K562 (cell line): ENCODE measurements around the gene GPM6B. TPM values are rescaled to one million over a fixed set of nuclear protein-coding genes. Genes with fewer than 3 reads are reported as not detected.

Experiments
- ATAC-seq: fragments of 200-7000 bp; cut with Tn5 transposase; 3 replicates; pipeline ENCODE4 v1.9.1; 2020; ENCODE audit warnings: moderate library complexity
- BruUV-seq: library from RNA; stranded (reverse); fragments of 400-500 nt; replicated peaks from 2 replicates; lab custom pipeline; 2021; lab: Mats Ljungman, UMichigan
- CTCF ChIA-PET: fragments of 300-600 bp; formaldehyde crosslinking; extraction: SDS; loops from one replicate; lab custom pipeline; 2021; ENCODE audit warnings: low intra/inter-chr PET ratio; lab: Yijun Ruan, JAX
- POLR2A ChIA-PET: fragments of 300-600, 350-650 bp; sonication (Branson Sonifier 250); formaldehyde crosslinking; extraction: SDS; loops from one replicate; lab custom pipeline; 2021; ENCODE audit warnings: antibody characterized with exemption, inconsistent platforms; lab: Yijun Ruan, JAX
- DNase-seq, 4 experiments: peaks; one replicate each; pipeline versions ENCODE4 v3.0.0 to v3.0.0-alpha.2; 2011 to 2018; ENCODE audit warnings: low spot score in 3 of 4, mixed read lengths in 3 of 4; ENCODE audit errors: extremely low read depth in 1 of 4
- FAIRE-seq: peaks from 2 replicates; lab custom pipeline; 2011; peaks lifted over from hg19 to GRCh38; lab: Jason Lieb, UNC
- H2AFZ ChIP-seq: 2 replicates; pipeline ENCODE4 v1.6.0; 2011; ENCODE audit warnings: low read depth, low read length, control low read depth, inconsistent platforms
- H3K27ac ChIP-seq: fragments of 200-600 bp; 3 replicates; pipeline ENCODE4 v1.8.0; 2011; ENCODE audit warnings: low read depth, mild to moderate bottlenecking, control low read depth, inconsistent platforms, low read length, moderate library complexity, mixed read lengths; ENCODE audit errors: extremely low read depth
- H3K27me3 ChIP-seq, 2 experiments: fragments of 300-600 bp in 1 of 2; 2 replicates in 1 of 2; 3 replicates in 1 of 2; pipeline versions ENCODE4 v1.6.0 to v1.8.0; 2011; ENCODE audit warnings: inconsistent platforms in 2 of 2, low read length in 2 of 2, mild to moderate bottlenecking in 1 of 2, mixed read lengths in 1 of 2, moderate library complexity in 1 of 2; ENCODE audit not compliant: control insufficient read depth in 2 of 2, insufficient read depth in 2 of 2
- H3K36me3 ChIP-seq: fragments of 300-600 bp; 3 replicates; pipeline ENCODE4 v1.8.0; 2011; ENCODE audit warnings: mild to moderate bottlenecking, low read length, inconsistent platforms; ENCODE audit not compliant: control insufficient read depth, insufficient read depth
- H3K4me1 ChIP-seq, 2 experiments: fragments of 200-600 bp in 1 of 2; replicated peaks in 1 of 2; 2 replicates in 1 of 2; 3 replicates in 1 of 2; pipeline versions ENCODE4 v1.5.1 to v1.8.0; 2011; ENCODE audit warnings: inconsistent platforms in 2 of 2, low read length in 2 of 2, mild to moderate bottlenecking in 1 of 2, mixed read lengths in 1 of 2, moderate library complexity in 1 of 2; ENCODE audit not compliant: control insufficient read depth in 2 of 2, insufficient read depth in 2 of 2
- H3K4me2 ChIP-seq: 2 replicates; pipeline ENCODE4 v1.6.1; 2011; ENCODE audit warnings: low read length, control low read depth, inconsistent platforms, mixed read lengths; ENCODE audit not compliant: insufficient read depth
- H3K4me3 ChIP-seq: fragments of 200-600 bp; sonication (generic), shearing (Covaris generic); 2 replicates; pipeline ENCODE4 v1.5.1; 2016; ENCODE audit warnings: control low read depth, inconsistent platforms
- H3K79me2 ChIP-seq: fragments of 200-600 bp; 3 replicates; pipeline ENCODE4 v1.8.0; 2011; ENCODE audit warnings: low read length, inconsistent platforms; ENCODE audit not compliant: control insufficient read depth, insufficient read depth
- H3K9ac ChIP-seq, 2 experiments: 2 replicates each; pipeline versions ENCODE4 v1.6.0 to v1.6.1; 2011; ENCODE audit warnings: low read depth in 2 of 2, low read length in 2 of 2, control low read depth in 1 of 2, inconsistent platforms in 1 of 2, mild to moderate bottlenecking in 1 of 2, mixed read lengths in 1 of 2; ENCODE audit not compliant: insufficient read depth in 1 of 2
- H3K9me1 ChIP-seq: one replicate; pipeline ENCODE4 v1.6.0; 2011; ENCODE audit warnings: inconsistent platforms, mild to moderate bottlenecking, low read length, moderate library complexity; ENCODE audit not compliant: control insufficient read depth, insufficient read depth
- H3K9me3 ChIP-seq: replicated peaks from 2 replicates; pipeline ENCODE4 v1.5.1; 2011; ENCODE audit warnings: low read depth, low read length, inconsistent platforms; ENCODE audit not compliant: control insufficient read depth, insufficient read depth
- H4K20me1 ChIP-seq: replicated peaks from 2 replicates; pipeline ENCODE4 v1.6.1; 2011; ENCODE audit warnings: low read length, inconsistent platforms, mixed read lengths; ENCODE audit not compliant: control insufficient read depth, insufficient read depth
- E2F5 ChIP-seq: sonication (generic); formaldehyde crosslinking; IDR thresholded peaks from 2 replicates; pipeline ENCODE4 v1.8.0; 2022; ENCODE audit warnings: mild to moderate bottlenecking, missing genetic modification reagents
- RBM25 ChIP-seq: fragments of 200-400 bp; formaldehyde crosslinking; IDR thresholded peaks from 2 replicates; pipeline ENCODE4 v1.6.1; 2018; ENCODE audit warnings: low read length, low read depth, moderate library complexity; ENCODE audit not compliant: severe bottlenecking
- SIRT6 ChIP-seq: IDR thresholded peaks from one replicate; pipeline ENCODE4 v1.6.1; 2012; ENCODE audit warnings: low read depth, mild to moderate bottlenecking, control low read depth, inconsistent platforms, low read length, moderate library complexity
- SREBF1 ChIP-seq: fragments of 150-350 bp; IDR thresholded peaks from 2 replicates; pipeline ENCODE4 v1.6.1; 2014; ENCODE audit warnings: antibody characterized with exemption, low read depth, low read length, borderline replicate concordance
- ZBTB12 ChIP-seq: fragments of 250-450 bp; sonication (Bioruptor Pico); IDR thresholded peaks from 2 replicates; pipeline ENCODE4 v1.4.0; 2020
- ZNF121 ChIP-seq: sonication (generic); formaldehyde crosslinking; conservative IDR thresholded peaks from 2 replicates; pipeline ENCODE4 v1.8.0; 2022; ENCODE audit warnings: missing genetic modification reagents
- ZNF217 ChIP-seq: sonication (generic); formaldehyde crosslinking; IDR thresholded peaks from 2 replicates; pipeline ENCODE4 v1.8.0; 2022; ENCODE audit warnings: mild to moderate bottlenecking, missing genetic modification reagents
- ZNF24 ChIP-seq: fragments of 450-650 bp; IDR thresholded peaks from 2 replicates; pipeline ENCODE4 v1.6.1; 2016
- ZNF282 ChIP-seq: sonication (generic); formaldehyde crosslinking; IDR thresholded peaks from 2 replicates; pipeline ENCODE4 v1.8.1; 2023; ENCODE audit warnings: missing genetic modification reagents
- ZNF551 ChIP-seq: fragments of 250-450 bp; sonication (Bioruptor Pico); IDR thresholded peaks from 2 replicates; pipeline ENCODE4 v1.5.0; 2021; ENCODE audit warnings: mild to moderate bottlenecking, moderate library complexity
- ZNF79 ChIP-seq: fragments of 250-450 bp; sonication (Bioruptor Pico); IDR thresholded peaks from 2 replicates; pipeline ENCODE4 v1.4.0; 2020; ENCODE audit warnings: low read depth, mild to moderate bottlenecking, moderate library complexity
- WGBS: fragments of 100-300 bp; shearing (Covaris generic); methylation state at CpG from one replicate; pipeline ENCODE4 v1.1.6; 2016; ENCODE audit warnings: low coverage, mixed read lengths; ENCODE audit not compliant: insufficient coverage; ENCODE audit errors: missing lambda C conversion rate; 5-methylcytosine and 5-hydroxymethylcytosine counted together
- in situ Hi-C: fragments of 300-500 bp; cut with MboI; formaldehyde crosslinking; loops from 4 replicates; pipeline ENCODE4 v1.15.0; 2018; ENCODE audit warnings: inconsistent platforms, mixed read lengths
- intact Hi-C: fragments of 100-400 bp; cut with micrococcal nuclease; formaldehyde crosslinking; loops from 2 replicates; pipeline ENCODE4 v1.14.2; 2022
- polyA plus RNA-seq, 8 experiments: library from polyadenylated mRNA; depleted of rRNA in 4 of 8; stranded (reverse) in 5 of 8; unstranded in 3 of 8; fragments of >200 nt; fragmentation: Nextera tagmentation in 2 of 8; fragmentation: Illumina TruSeq in 1 of 8; extraction: Ambion mirVana in 2 of 8; extraction: Trizol in 1 of 8; gene quantifications; 2 replicates each; pipeline versions ENCODE4 v1.2.1 to v1.2.3, GENCODE V29; 2011 to 2014; ENCODE audit warnings: inconsistent platforms in 1 of 8, missing spikeins in 1 of 8
- total RNA-seq, 7 experiments: library from RNA; depleted of rRNA in 6 of 7; stranded (reverse); fragments of >200 nt in 6 of 7; fragmentation: Illumina TruSeq in 2 of 7; extraction: Trizol in 2 of 7; gene quantifications; 2 replicates each; pipeline versions ENCODE4 v1.2.1 to v1.2.3, GENCODE V29; 2011 to 2021; ENCODE audit warnings: low replicate concordance in 1 of 7
- TF ChIP-seq, protein P1 (sequence below): sonication (generic); formaldehyde crosslinking; IDR thresholded peaks from 2 replicates; pipeline ENCODE4 v1.8.0; 2022; ENCODE audit warnings: mild to moderate bottlenecking, missing genetic modification reagents
- TF ChIP-seq, protein P2 (sequence below): sonication (generic); formaldehyde crosslinking; IDR thresholded peaks from 2 replicates; pipeline ENCODE4 v1.8.1; 2023; ENCODE audit warnings: mild to moderate bottlenecking, missing genetic modification reagents

Gene GPM6B
- total and polyA plus RNA-seq, 9 of the 15 experiments (the other 6 are each of a cell fraction or from before 2014, with no cell fraction given): 0.14 to 0.32 TPM; not detected in 7

DNA sequence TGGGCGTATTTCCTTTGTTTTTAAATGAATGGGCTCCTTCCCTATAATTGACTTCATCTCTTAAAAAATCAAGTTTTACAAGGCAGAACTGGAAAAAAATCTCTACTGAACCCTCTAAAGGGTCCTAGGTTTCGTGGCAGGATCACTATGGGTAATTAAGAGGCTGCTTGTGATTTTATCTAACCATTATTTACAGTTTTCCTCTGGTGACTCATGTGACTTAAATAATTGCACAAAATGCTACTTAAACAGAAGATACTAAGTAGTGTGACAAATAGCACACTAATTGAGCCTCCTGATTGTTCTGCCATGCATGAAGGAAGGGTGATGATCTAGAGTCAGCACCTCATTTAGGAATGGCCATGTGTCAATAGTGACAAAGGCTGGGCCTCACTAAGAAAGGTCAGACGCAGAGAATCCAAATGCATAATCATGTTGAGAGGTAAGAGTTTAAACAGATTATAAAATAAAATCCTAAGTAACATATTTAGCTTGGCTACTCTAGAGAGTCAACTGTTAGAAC lies 46.8 kb downstream of the GPM6B start:
- DNase-seq (no peak), ATAC-seq (no peak), FAIRE-seq (no peak)
- no TSS peak for BruUV-seq
- H3K79me2 ChIP-seq: no peaks in the 10 kb centered on the region
- no peak overlapping the region for H3K9ac ChIP-seq
- no peak overlapping the region for H3K4me2 ChIP-seq
- no peaks in the 10 kb centered on the region for H4K20me1 ChIP-seq
- no peaks in the 10 kb centered on the region for H3K9me3 ChIP-seq
- POLR2A ChIA-PET: no interaction called here
- 92% methylated on average over 3 of the region's 3 CpGs for WGBS
- no peaks in the 10 kb centered on the region for H3K4me1 ChIP-seq
- TF ChIP-seq SREBF1 (no peak), ZNF217 (no peak), E2F5 (CRISPR knock-in tag) (no peak), RBM25 (no peak), ZNF551 (CRISPR knock-in tag) (no peak), ZNF282 (CRISPR knock-in tag) (no peak), ZNF121 (CRISPR knock-in tag) (no peak), SIRT6 (no peak), ZBTB12 (CRISPR knock-in tag) (no peak), ZNF79 (CRISPR knock-in tag) (no peak), ZNF24 (no peak)
- TF ChIP-seq, protein P1, sequence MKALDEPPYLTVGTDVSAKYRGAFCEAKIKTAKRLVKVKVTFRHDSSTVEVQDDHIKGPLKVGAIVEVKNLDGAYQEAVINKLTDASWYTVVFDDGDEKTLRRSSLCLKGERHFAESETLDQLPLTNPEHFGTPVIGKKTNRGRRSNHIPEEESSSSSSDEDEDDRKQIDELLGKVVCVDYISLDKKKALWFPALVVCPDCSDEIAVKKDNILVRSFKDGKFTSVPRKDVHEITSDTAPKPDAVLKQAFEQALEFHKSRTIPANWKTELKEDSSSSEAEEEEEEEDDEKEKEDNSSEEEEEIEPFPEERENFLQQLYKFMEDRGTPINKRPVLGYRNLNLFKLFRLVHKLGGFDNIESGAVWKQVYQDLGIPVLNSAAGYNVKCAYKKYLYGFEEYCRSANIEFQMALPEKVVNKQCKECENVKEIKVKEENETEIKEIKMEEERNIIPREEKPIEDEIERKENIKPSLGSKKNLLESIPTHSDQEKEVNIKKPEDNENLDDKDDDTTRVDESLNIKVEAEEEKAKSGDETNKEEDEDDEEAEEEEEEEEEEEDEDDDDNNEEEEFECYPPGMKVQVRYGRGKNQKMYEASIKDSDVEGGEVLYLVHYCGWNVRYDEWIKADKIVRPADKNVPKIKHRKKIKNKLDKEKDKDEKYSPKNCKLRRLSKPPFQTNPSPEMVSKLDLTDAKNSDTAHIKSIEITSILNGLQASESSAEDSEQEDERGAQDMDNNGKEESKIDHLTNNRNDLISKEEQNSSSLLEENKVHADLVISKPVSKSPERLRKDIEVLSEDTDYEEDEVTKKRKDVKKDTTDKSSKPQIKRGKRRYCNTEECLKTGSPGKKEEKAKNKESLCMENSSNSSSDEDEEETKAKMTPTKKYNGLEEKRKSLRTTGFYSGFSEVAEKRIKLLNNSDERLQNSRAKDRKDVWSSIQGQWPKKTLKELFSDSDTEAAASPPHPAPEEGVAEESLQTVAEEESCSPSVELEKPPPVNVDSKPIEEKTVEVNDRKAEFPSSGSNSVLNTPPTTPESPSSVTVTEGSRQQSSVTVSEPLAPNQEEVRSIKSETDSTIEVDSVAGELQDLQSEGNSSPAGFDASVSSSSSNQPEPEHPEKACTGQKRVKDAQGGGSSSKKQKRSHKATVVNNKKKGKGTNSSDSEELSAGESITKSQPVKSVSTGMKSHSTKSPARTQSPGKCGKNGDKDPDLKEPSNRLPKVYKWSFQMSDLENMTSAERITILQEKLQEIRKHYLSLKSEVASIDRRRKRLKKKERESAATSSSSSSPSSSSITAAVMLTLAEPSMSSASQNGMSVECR (CRISPR knock-in tag): no peak
- TF ChIP-seq, protein P2, sequence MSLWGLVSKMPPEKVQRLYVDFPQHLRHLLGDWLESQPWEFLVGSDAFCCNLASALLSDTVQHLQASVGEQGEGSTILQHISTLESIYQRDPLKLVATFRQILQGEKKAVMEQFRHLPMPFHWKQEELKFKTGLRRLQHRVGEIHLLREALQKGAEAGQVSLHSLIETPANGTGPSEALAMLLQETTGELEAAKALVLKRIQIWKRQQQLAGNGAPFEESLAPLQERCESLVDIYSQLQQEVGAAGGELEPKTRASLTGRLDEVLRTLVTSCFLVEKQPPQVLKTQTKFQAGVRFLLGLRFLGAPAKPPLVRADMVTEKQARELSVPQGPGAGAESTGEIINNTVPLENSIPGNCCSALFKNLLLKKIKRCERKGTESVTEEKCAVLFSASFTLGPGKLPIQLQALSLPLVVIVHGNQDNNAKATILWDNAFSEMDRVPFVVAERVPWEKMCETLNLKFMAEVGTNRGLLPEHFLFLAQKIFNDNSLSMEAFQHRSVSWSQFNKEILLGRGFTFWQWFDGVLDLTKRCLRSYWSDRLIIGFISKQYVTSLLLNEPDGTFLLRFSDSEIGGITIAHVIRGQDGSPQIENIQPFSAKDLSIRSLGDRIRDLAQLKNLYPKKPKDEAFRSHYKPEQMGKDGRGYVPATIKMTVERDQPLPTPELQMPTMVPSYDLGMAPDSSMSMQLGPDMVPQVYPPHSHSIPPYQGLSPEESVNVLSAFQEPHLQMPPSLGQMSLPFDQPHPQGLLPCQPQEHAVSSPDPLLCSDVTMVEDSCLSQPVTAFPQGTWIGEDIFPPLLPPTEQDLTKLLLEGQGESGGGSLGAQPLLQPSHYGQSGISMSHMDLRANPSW (CRISPR knock-in tag): no peak
- TF ChIP-seq, all 486 proteins: peak for 0
- H3K9me1 ChIP-seq: no peaks in the 10 kb centered on the region
- CTCF ChIA-PET: no interaction called here
- intact Hi-C loops (no loop called here), in situ Hi-C loops (no loop called here)
- H3K36me3 ChIP-seq: peaks cover 68% of the 10 kb centered on the region
- no peak overlapping the region for H2AFZ ChIP-seq
- H3K4me3 ChIP-seq: no peak overlapping the region
- H3K27me3 ChIP-seq: no peaks in the 10 kb centered on the region
- H3K27ac ChIP-seq: no peak overlapping the region
